Measurements from ENCODE around the gene REEP1.
"Not testable (repeated sequence)": the region's sequence is repeated elsewhere in the genome, so short reads cannot be mapped to it uniquely, and the experiment has no call there.

Gene REEP1

DNA sequence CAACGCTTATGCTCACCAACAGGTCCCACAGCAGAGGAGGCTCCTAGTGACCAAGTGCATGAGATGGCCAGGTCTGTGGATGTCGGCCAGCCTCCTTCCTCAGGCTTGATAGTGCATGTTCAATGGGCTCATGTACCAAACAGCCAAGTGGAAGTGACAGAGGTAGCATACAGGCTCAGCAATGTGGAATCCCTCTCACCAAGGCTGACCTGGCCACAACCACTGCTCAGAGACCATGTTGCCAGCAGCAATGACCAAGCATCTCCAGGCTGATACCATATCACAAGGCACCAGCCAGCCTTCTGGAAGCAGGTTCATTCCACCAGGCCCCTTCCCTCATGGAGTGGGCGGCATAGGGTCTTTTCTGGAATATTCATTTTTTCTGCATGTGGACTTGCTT lies 61.5 kb downstream of the REEP1 start:
- no peak for DNase-seq

GRCh38 chr2:86275384-86275799 lies 62.0 kb downstream of the REEP1 start:
- peak; percentile 7 for DNase-seq

- DNase-seq: no peak
Measured at GRCh38 chr2:86274918-86275275, 62.5 kb downstream of the REEP1 start.

GRCh38 chr2:86274265-86274917 lies 63.0 kb downstream of the REEP1 start:
- DNase-seq: peak; percentile 7

- no peak for DNase-seq
Measured at GRCh38 chr2:86272111-86272510, 65.3 kb downstream of the REEP1 start.

- DNase-seq: no peak
Measured at GRCh38 chr2:86271248-86271647, 66.2 kb downstream of the REEP1 start.

DNA sequence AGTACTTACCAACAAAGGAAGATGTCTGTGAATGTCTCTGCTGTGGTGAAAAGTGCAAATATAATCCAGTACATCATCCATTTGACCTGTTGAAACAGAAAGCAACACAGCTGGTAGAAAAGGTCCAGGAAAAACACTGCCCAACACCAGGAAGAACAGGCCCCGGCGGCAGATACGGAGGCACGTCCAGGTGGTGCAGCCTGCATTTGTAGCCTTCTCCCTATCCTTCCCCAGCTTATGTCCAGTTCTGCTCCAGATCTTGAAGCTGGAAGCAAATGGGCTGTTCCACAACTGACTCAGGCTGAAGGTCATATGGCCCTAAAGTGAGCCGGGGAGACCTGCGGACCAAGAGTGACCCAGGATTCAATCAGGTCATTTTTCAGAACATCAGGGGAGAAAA lies 73.5 kb downstream of the REEP1 start:
- no peak for DNase-seq

- no peak for DNase-seq
Measured at GRCh38 chr2:86260978-86261377, 76.4 kb downstream of the REEP1 start.

DNA sequence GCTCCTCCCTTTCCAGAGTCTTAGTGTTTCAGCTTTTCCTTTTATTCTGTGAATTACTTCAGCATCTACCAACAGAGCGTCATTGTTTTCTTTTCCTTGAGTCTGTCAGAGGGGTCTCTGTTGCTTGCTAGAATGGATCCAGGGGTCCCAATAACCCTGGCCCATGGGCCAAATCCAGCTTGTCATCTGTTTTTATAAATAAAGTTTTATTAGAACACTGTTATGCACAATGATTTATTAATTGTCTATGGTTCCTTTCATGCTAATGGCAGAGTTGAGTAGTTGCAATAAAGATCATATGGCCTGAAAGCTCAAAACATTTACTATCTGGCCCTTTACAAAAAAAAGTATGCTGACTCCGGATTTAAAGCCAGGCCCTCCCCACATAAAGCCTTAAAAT lies 79.3 kb downstream of the REEP1 start:
- DNase-seq: no peak

DNA sequence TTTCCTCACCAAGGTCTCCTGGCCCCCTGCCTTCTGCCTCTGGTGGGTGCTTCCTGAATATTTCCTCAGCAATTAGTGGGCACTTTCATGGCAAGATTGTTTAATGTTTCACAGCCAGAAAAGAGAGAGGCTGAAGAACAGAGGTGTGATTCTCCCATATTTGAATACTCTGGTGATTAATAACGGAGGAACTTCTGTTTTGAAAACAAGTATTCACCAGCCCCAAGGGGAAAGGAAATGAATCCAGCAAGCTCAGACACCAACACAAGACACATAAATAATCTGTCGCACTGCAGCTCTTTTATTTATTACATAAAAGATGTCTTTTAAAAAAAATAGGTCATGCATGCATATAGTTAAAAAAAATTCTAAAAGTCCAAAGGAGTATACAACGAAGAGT lies 80.4 kb downstream of the REEP1 start:
- no peak for DNase-seq

GRCh38 chr2:86256300-86256699 lies 81.1 kb downstream of the REEP1 start:
- DNase-seq: no peak

DNA sequence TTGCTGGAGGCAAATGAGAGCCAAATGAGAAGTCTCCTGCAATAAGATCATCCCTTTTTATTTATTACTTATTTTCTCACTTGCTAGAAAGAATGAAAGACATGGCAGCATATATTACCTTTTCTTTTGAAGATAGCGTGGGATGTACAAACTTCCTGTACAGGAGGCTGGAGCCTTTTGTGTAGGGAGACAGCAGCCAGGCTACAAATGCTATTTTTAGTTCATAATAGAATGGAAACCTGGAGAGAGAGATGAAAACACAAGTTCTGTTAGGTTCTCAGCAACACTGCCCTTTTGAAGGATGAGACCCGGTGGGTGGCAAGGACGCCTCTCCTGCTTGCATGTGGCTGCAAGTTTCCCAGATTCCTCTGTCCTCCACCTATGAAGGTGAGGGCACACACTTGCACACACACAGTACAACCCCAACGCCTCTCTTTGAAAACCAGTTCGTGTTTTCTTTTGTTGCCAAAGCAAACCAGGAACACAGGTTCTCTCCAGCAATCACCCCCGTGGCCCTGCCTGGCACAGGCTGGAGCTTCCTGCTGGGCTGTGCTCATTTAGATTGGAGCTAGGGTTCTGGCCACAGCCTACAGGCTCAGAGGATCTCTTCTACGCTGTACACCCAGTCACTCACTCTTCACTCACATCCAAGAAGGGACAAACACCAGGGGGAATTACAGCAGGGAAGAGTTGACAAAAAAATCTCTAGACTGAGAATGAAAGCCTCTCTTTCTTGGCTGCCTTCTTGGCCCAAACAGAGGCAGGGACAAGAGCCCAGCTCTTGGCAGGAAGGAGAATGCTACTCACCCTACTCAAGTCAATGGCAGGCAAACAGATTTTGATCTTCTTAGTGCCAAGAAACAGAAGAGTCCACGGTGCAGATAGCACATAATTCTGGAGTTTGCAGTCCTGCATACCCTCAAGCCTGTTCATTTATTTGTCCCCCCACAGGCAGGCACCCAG lies 82.6 kb downstream of the REEP1 start:
- DNase-seq: no peak

- no peak for DNase-seq
Measured at GRCh38 chr2:86253424-86253823, 84.0 kb downstream of the REEP1 start.

DNA sequence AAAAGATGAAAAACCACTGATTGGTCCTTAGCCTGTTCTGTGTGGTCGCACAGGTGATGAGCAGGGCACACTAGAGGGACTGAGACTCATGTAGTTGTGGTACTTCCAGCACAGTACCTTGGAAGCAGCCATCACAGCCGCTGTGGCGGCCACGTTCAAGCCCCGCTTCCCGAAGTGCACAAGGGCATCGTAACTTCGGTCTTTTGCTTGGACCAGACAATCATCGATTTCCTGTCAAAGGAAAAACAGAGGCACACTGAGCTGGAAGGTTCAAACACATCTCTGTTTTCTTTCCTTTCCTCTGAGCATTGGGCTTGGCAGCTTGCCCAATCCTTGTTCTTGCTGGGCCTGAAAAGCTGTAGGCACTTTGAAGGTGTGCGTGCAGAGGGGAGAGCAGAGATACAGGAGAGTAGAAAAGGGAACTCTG lies 85.6 kb downstream of the REEP1 start:
- DNase-seq: no peak

GRCh38 chr2:86249579-86250391 lies 87.6 kb downstream of the REEP1 start:
- DNase-seq: no peak

GRCh38 chr2:86249176-86249575 lies 88.2 kb downstream of the REEP1 start:
- no peak for DNase-seq

- DNase-seq: not testable (repeated sequence)
Measured at GRCh38 chr2:86245222-86245621, 92.2 kb downstream of the REEP1 start.

DNA sequence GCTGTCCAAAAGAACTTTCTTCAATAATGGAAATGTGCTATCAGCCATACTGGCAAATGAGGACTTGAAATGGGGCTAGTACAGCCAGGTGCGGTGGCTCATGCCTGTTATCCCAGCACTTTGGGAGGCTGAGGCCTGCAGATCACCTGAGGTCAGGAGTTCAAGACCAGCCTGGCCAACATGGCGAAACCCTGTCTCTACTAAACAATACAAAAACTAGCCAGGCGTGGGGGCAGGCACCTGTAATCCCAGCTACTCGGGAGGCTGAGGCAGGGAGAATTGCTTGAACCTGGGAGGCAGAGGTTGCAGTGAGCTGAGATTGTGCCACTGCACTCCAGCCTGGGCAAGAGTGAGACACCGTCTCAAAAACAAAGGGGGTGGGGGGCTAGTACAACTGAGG lies 92.6 kb downstream of the REEP1 start:
- DNase-seq: not testable (repeated sequence)

GRCh38 chr2:86243950-86244733 lies 93.3 kb downstream of the REEP1 start:
- DNase-seq: no peak

DNA sequence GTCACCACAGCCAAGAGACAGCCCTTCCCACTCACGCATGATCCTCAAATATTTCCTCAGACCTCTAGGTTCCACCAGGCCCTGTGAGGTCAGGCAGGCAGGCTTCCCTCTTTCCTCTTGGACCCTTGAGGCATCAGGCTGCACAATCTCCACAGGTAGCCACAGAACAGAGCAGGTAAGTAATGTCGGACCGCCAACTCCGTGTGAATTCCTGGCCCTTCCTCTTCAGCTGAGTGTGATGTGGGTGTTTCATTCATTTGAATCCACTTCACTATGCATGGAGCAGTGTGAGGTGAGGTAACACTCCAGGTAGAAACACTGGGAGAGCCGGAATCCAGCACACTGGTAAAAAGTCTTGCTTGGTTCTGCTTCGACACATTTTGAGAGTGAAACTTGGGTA lies 94.2 kb downstream of the REEP1 start:
- DNase-seq: no peak

- DNase-seq: no peak
Measured at GRCh38 chr2:86241611-86242010, 95.8 kb downstream of the REEP1 start.

- no peak for DNase-seq
Measured at GRCh38 chr2:86240251-86240650, 97.2 kb downstream of the REEP1 start.

GRCh38 chr2:86239745-86240144 lies 97.7 kb downstream of the REEP1 start:
- no peak for DNase-seq
